Sigmoid colon (tissue), 4 donors: ENCODE results near the gene KDF1.

Source experiments
- CTCF ChIP-seq, 4 experiments: fragments of 450-650 bp in 3 of 4; fragments of 200-600 bp in 1 of 4; IDR thresholded peaks; one replicate each; pipeline ENCODE4 v1.5.1; 2016 to 2019; ENCODE audit warnings: antibody characterized with exemption in 4 of 4, mild to moderate bottlenecking in 3 of 4, moderate library complexity in 2 of 4
- EP300 ChIP-seq, 4 donors: sonication (generic); formaldehyde crosslinking; IDR thresholded peaks; one replicate each; pipeline ENCODE4 v1.6.1; 2017; ENCODE audit warnings: antibody characterized with exemption in 4 of 4
- POLR2A ChIP-seq, 2 donors: fragments of 450-650 bp; IDR thresholded peaks; one replicate each; pipeline ENCODE4 v1.6.1; 2016; ENCODE audit warnings: antibody characterized with exemption in 2 of 2, mild to moderate bottlenecking in 2 of 2, moderate library complexity in 2 of 2

GRCh38 chr1:26991310-26992116 lies 31.2 kb upstream of the KDF1 start:
- TF ChIP-seq CTCF (IDR thresholded peaks at IDR 0.05) (no peak), POLR2A (IDR thresholded peaks at IDR 0.05) (no peak), EP300 (IDR thresholded peaks at IDR 0.05) (no peak)
